K562 (cell line): ENCODE data around the gene CD96. TPM values are rescaled to one million over a fixed set of nuclear protein-coding genes. Genes with fewer than 3 reads are reported as not detected.

Experiments used
- ATAC-seq: fragments of 200-7000 bp; cut with Tn5 transposase; 3 replicates; pipeline ENCODE4 v1.9.1; 2020; ENCODE audit warnings: moderate library complexity
- BruUV-seq: library from RNA; stranded (reverse); fragments of 400-500 nt; replicated peaks from 2 replicates; lab custom pipeline; 2021; lab: Mats Ljungman, UMichigan
- CTCF ChIA-PET: fragments of 300-600 bp; formaldehyde crosslinking; extraction: SDS; loops from one replicate; lab custom pipeline; 2021; ENCODE audit warnings: low intra/inter-chr PET ratio; lab: Yijun Ruan, JAX
- POLR2A ChIA-PET: fragments of 300-600, 350-650 bp; sonication (Branson Sonifier 250); formaldehyde crosslinking; extraction: SDS; loops from one replicate; lab custom pipeline; 2021; ENCODE audit warnings: antibody characterized with exemption, inconsistent platforms; lab: Yijun Ruan, JAX
- DNase-seq, 4 experiments: peaks; one replicate each; pipeline versions ENCODE4 v3.0.0 to v3.0.0-alpha.2; 2011 to 2018; ENCODE audit warnings: low spot score in 3 of 4, mixed read lengths in 3 of 4; ENCODE audit errors: extremely low read depth in 1 of 4
- FAIRE-seq: peaks from 2 replicates; lab custom pipeline; 2011; peaks lifted over from hg19 to GRCh38; lab: Jason Lieb, UNC
- H2AFZ ChIP-seq: 2 replicates; pipeline ENCODE4 v1.6.0; 2011; ENCODE audit warnings: low read depth, low read length, control low read depth, inconsistent platforms
- H3K27ac ChIP-seq: fragments of 200-600 bp; 3 replicates; pipeline ENCODE4 v1.8.0; 2011; ENCODE audit warnings: low read depth, mild to moderate bottlenecking, control low read depth, inconsistent platforms, low read length, moderate library complexity, mixed read lengths; ENCODE audit errors: extremely low read depth
- H3K27me3 ChIP-seq, 2 experiments: fragments of 300-600 bp in 1 of 2; 2 replicates in 1 of 2; 3 replicates in 1 of 2; pipeline versions ENCODE4 v1.6.0 to v1.8.0; 2011; ENCODE audit warnings: inconsistent platforms in 2 of 2, low read length in 2 of 2, mild to moderate bottlenecking in 1 of 2, mixed read lengths in 1 of 2, moderate library complexity in 1 of 2; ENCODE audit not compliant: control insufficient read depth in 2 of 2, insufficient read depth in 2 of 2
- H3K36me3 ChIP-seq: fragments of 300-600 bp; 3 replicates; pipeline ENCODE4 v1.8.0; 2011; ENCODE audit warnings: mild to moderate bottlenecking, low read length, inconsistent platforms; ENCODE audit not compliant: control insufficient read depth, insufficient read depth
- H3K4me1 ChIP-seq, 2 experiments: fragments of 200-600 bp in 1 of 2; replicated peaks in 1 of 2; 2 replicates in 1 of 2; 3 replicates in 1 of 2; pipeline versions ENCODE4 v1.5.1 to v1.8.0; 2011; ENCODE audit warnings: inconsistent platforms in 2 of 2, low read length in 2 of 2, mild to moderate bottlenecking in 1 of 2, mixed read lengths in 1 of 2, moderate library complexity in 1 of 2; ENCODE audit not compliant: control insufficient read depth in 2 of 2, insufficient read depth in 2 of 2
- H3K4me2 ChIP-seq: 2 replicates; pipeline ENCODE4 v1.6.1; 2011; ENCODE audit warnings: low read length, control low read depth, inconsistent platforms, mixed read lengths; ENCODE audit not compliant: insufficient read depth
- H3K4me3 ChIP-seq: fragments of 200-600 bp; sonication (generic), shearing (Covaris generic); 2 replicates; pipeline ENCODE4 v1.5.1; 2016; ENCODE audit warnings: control low read depth, inconsistent platforms
- H3K79me2 ChIP-seq: fragments of 200-600 bp; 3 replicates; pipeline ENCODE4 v1.8.0; 2011; ENCODE audit warnings: low read length, inconsistent platforms; ENCODE audit not compliant: control insufficient read depth, insufficient read depth
- H3K9ac ChIP-seq, 2 experiments: 2 replicates each; pipeline versions ENCODE4 v1.6.0 to v1.6.1; 2011; ENCODE audit warnings: low read depth in 2 of 2, low read length in 2 of 2, control low read depth in 1 of 2, inconsistent platforms in 1 of 2, mild to moderate bottlenecking in 1 of 2, mixed read lengths in 1 of 2; ENCODE audit not compliant: insufficient read depth in 1 of 2
- H3K9me1 ChIP-seq: one replicate; pipeline ENCODE4 v1.6.0; 2011; ENCODE audit warnings: inconsistent platforms, mild to moderate bottlenecking, low read length, moderate library complexity; ENCODE audit not compliant: control insufficient read depth, insufficient read depth
- H3K9me3 ChIP-seq: replicated peaks from 2 replicates; pipeline ENCODE4 v1.5.1; 2011; ENCODE audit warnings: low read depth, low read length, inconsistent platforms; ENCODE audit not compliant: control insufficient read depth, insufficient read depth
- H4K20me1 ChIP-seq: replicated peaks from 2 replicates; pipeline ENCODE4 v1.6.1; 2011; ENCODE audit warnings: low read length, inconsistent platforms, mixed read lengths; ENCODE audit not compliant: control insufficient read depth, insufficient read depth
- E2F3 ChIP-seq: fragments of 250-450 bp; sonication (Bioruptor Pico); IDR thresholded peaks from 2 replicates; pipeline ENCODE4 v1.4.0; 2020; ENCODE audit warnings: mild to moderate bottlenecking
- ID3 ChIP-seq, 2 experiments: fragments of 250-450 bp in 1 of 2; fragments of 450-650 bp in 1 of 2; sonication (Bioruptor Pico) in 1 of 2; IDR thresholded peaks; 2 replicates each; pipeline versions ENCODE4 v1.6.1 to v1.8.0; 2016 to 2021; ENCODE audit warnings: mild to moderate bottlenecking in 2 of 2, moderate library complexity in 2 of 2, missing compliant biosample characterization in 1 of 2, missing genetic modification characterization in 1 of 2
- NFRKB ChIP-seq: fragments of 450-650 bp; IDR thresholded peaks from 2 replicates; pipeline ENCODE4 v1.6.1; 2016; ENCODE audit warnings: low read depth
- RBM39 ChIP-seq: fragments of 200-400 bp; formaldehyde crosslinking; optimal IDR thresholded peaks from 2 replicates; pipeline ENCODE3; 2018; ENCODE audit warnings: low read depth, low read length
- SMAD3 ChIP-seq: fragments of 450-650 bp; formaldehyde crosslinking; conservative IDR thresholded peaks from 2 replicates; pipeline ENCODE4 v1.4.0; 2020; ENCODE audit warnings: mild to moderate bottlenecking
- SMARCE1 ChIP-seq: fragments of 450-650 bp; IDR thresholded peaks from 2 replicates; pipeline ENCODE4 v1.7.1; 2016; ENCODE audit warnings: mild to moderate bottlenecking
- STAG1 ChIP-seq: sonication (generic); formaldehyde crosslinking; IDR thresholded peaks from 2 replicates; pipeline ENCODE4 v1.5.0; 2020; ENCODE audit warnings: missing genetic modification reagents, borderline replicate concordance
- TFE3 ChIP-seq: fragments of 450-650 bp; formaldehyde crosslinking; IDR thresholded peaks from 2 replicates; pipeline ENCODE4 v1.4.0; 2020; ENCODE audit warnings: mild to moderate bottlenecking, mixed read lengths
- ZBTB34 ChIP-seq: fragments of 250-450 bp; sonication (Bioruptor Pico); IDR thresholded peaks from 2 replicates; pipeline ENCODE4 v1.8.0; 2021; ENCODE audit warnings: mild to moderate bottlenecking, moderate library complexity
- ZC3H8 ChIP-seq: fragments of 450-650 bp; IDR thresholded peaks from 2 replicates; pipeline ENCODE4 v1.6.1; 2017
- ZFX ChIP-seq: sonication (generic); formaldehyde crosslinking; IDR thresholded peaks from 2 replicates; pipeline ENCODE4 v1.8.0; 2022; ENCODE audit warnings: mild to moderate bottlenecking, missing genetic modification reagents, moderate library complexity
- ZNF146 ChIP-seq: IDR thresholded peaks from one replicate; pipeline ENCODE4 v1.6.1; 2018; ENCODE audit warnings: missing compliant biosample characterization; ENCODE audit not compliant: unreplicated experiment
- ZNF384 ChIP-seq: IDR thresholded peaks from 2 replicates; pipeline ENCODE4 v1.6.1; 2012; ENCODE audit warnings: low read depth, low read length, improper control_type of control experiment
- ZNF444 ChIP-seq: fragments of 250-450 bp; sonication (Bioruptor Pico); IDR thresholded peaks from 2 replicates; pipeline ENCODE4 v1.4.0; 2020; ENCODE audit warnings: mild to moderate bottlenecking, moderate library complexity
- ZNF583 ChIP-seq: fragments of 250-450 bp; sonication (Bioruptor Pico); IDR thresholded peaks from 2 replicates; pipeline ENCODE4 v1.4.0; 2020
- WGBS: fragments of 100-300 bp; shearing (Covaris generic); methylation state at CpG from one replicate; pipeline ENCODE4 v1.1.6; 2016; ENCODE audit warnings: low coverage, mixed read lengths; ENCODE audit not compliant: insufficient coverage; ENCODE audit errors: missing lambda C conversion rate; 5-methylcytosine and 5-hydroxymethylcytosine counted together
- in situ Hi-C: fragments of 300-500 bp; cut with MboI; formaldehyde crosslinking; loops from 4 replicates; pipeline ENCODE4 v1.15.0; 2018; ENCODE audit warnings: inconsistent platforms, mixed read lengths
- intact Hi-C: fragments of 100-400 bp; cut with micrococcal nuclease; formaldehyde crosslinking; loops from 2 replicates; pipeline ENCODE4 v1.14.2; 2022
- polyA plus RNA-seq, 8 experiments: library from polyadenylated mRNA; depleted of rRNA in 4 of 8; stranded (reverse) in 5 of 8; unstranded in 3 of 8; fragments of >200 nt; fragmentation: Nextera tagmentation in 2 of 8; fragmentation: Illumina TruSeq in 1 of 8; extraction: Ambion mirVana in 2 of 8; extraction: Trizol in 1 of 8; gene quantifications; 2 replicates each; pipeline versions ENCODE4 v1.2.1 to v1.2.3, GENCODE V29; 2011 to 2014; ENCODE audit warnings: inconsistent platforms in 1 of 8, missing spikeins in 1 of 8
- total RNA-seq, 7 experiments: library from RNA; depleted of rRNA in 6 of 7; stranded (reverse); fragments of >200 nt in 6 of 7; fragmentation: Illumina TruSeq in 2 of 7; extraction: Trizol in 2 of 7; gene quantifications; 2 replicates each; pipeline versions ENCODE4 v1.2.1 to v1.2.3, GENCODE V29; 2011 to 2021; ENCODE audit warnings: low replicate concordance in 1 of 7

Gene CD96
- total and polyA plus RNA-seq, 9 of the 15 experiments (the other 6 are each of a cell fraction or from before 2014, with no cell fraction given) = 0.32 to 5.7 (median 1.2) TPM

GRCh38 chr3:111594781-111595180 is 52.8 kb downstream of the CD96 start (continued):
- TF ChIP-seq ID3 (CRISPR knock-in tag; IDR thresholded peaks at IDR 0.05) = no peak
- no peak for TF ChIP-seq ID3 (tag; IDR thresholded peaks at IDR 0.05)
- no peak for TF ChIP-seq RBM39
- no peak for TF ChIP-seq ZNF444
- TF ChIP-seq SMARCE1 = no peak
- TF ChIP-seq ZC3H8 = no peak
- no peak for TF ChIP-seq NFRKB

GRCh38 chr3:111595232-111595631 is 53.2 kb downstream of the CD96 start, which contains the start of gene ZBED2:
ZBED2 (minus strand) TSS chr3:111595346; CDS start chr3:111594201, 1,145 bp downstream.
- Histone ChIP-seq H3K9me3 (no peaks in the 10 kb centered on the region), H3K36me3 (no peaks in the 10 kb centered on the region), H3K79me2 (no peaks in the 10 kb centered on the region), H3K4me2 (no peak within 1 kb of the TSS), H3K9me1 (no peaks in the 10 kb centered on the region), H3K4me1 (no peaks in the 10 kb centered on the region), H4K20me1 (no peaks in the 10 kb centered on the region), H3K27me3 (no peaks in the 10 kb centered on the region), H3K4me3 (no peak within 1 kb of the TSS), H3K27ac (no peak within 1 kb of the TSS), H2AFZ (no peak within 1 kb of the TSS), H3K9ac (no peak within 1 kb of the TSS)
- POLR2A ChIA-PET = no interaction called here
- WGBS = 6% methylated on average over 2 of the region's 2 CpGs
- FAIRE-seq (no peak), ATAC-seq (no peak), DNase-seq (no peak)
- intact Hi-C loops = no loop called here
- CTCF ChIA-PET = no interaction called here
- TF ChIP-seq ZBTB34 (CRISPR knock-in tag) (no peak), STAG1 (no peak), E2F3 (no peak), ZNF583 (CRISPR knock-in tag) (no peak), ZNF146 (CRISPR knock-in tag) (no peak), SMAD3 (CRISPR knock-in tag) (no peak), TFE3 (CRISPR knock-in tag) (no peak), ZFX (no peak), ZNF384 (no peak)
- BruUV-seq = no TSS peak
- in situ Hi-C loops = no loop called here
